Measurements from ENCODE around the gene CAPN9.

The CAPN9 gene

GRCh38 chr1:230767859-230768612 lies 20.8 kb downstream of the CAPN9 start (continued):
- TF ChIP-seq ZBTB8A (tag by site-specific recombination; IDR thresholded peaks at IDR 0.05) (peak; percentile 84), ZNF433 (tag by site-specific recombination; IDR thresholded peaks at IDR 0.05; ENCODE audit: low read depth) (peak; percentile 57; the same call in 1 of the 2 replicates), ZXDB (tag by site-specific recombination; IDR thresholded peaks at IDR 0.05) (peak; percentile 69), ZNF202 (tag by site-specific recombination; IDR thresholded peaks at IDR 0.05; ENCODE audit: borderline replicate concordance) (0 out of 2 replicates have a peak, but pooled peaks have one; percentile 35), ZBTB21 (tag by site-specific recombination; IDR thresholded peaks at IDR 0.05) (0 out of 2 replicates have a peak, but pooled peaks have one; percentile 41), ZNF555 (tag by site-specific recombination; conservative IDR thresholded peaks at IDR 0.05) (peak; percentile 95), AEBP2 (tag by site-specific recombination; IDR thresholded peaks at IDR 0.05; ENCODE audit: borderline replicate concordance) (0 out of 2 replicates have a peak, but pooled peaks have one; percentile 10), GLI2 (tag by site-specific recombination; IDR thresholded peaks at IDR 0.05; ENCODE audit: borderline replicate concordance, low read depth) (peak; percentile 29; the same call in 1 of the 2 replicates), ZNF529 (tag by site-specific recombination; IDR thresholded peaks at IDR 0.05; ENCODE audit: insufficient replicate concordance) (peak; percentile 63), ZNF341 (tag by site-specific recombination; IDR thresholded peaks at IDR 0.05; ENCODE audit: low read depth) (peak; percentile 31; the same call in 1 of the 2 replicates), ZNF394 (tag by site-specific recombination; IDR thresholded peaks at IDR 0.05; ENCODE audit: borderline replicate concordance) (peak; percentile 96)
- TF ChIP-seq, protein P1, sequence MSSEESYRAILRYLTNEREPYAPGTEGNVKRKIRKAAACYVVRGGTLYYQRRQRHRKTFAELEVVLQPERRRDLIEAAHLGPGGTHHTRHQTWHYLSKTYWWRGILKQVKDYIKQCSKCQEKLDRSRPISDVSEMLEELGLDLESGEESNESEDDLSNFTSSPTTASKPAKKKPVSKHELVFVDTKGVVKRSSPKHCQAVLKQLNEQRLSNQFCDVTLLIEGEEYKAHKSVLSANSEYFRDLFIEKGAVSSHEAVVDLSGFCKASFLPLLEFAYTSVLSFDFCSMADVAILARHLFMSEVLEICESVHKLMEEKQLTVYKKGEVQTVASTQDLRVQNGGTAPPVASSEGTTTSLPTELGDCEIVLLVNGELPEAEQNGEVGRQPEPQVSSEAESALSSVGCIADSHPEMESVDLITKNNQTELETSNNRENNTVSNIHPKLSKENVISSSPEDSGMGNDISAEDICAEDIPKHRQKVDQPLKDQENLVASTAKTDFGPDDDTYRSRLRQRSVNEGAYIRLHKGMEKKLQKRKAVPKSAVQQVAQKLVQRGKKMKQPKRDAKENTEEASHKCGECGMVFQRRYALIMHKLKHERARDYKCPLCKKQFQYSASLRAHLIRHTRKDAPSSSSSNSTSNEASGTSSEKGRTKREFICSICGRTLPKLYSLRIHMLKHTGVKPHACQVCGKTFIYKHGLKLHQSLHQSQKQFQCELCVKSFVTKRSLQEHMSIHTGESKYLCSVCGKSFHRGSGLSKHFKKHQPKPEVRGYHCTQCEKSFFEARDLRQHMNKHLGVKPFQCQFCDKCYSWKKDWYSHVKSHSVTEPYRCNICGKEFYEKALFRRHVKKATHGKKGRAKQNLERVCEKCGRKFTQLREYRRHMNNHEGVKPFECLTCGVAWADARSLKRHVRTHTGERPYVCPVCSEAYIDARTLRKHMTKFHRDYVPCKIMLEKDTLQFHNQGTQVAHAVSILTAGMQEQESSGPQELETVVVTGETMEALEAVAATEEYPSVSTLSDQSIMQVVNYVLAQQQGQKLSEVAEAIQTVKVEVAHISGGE (tag by site-specific recombination; conservative IDR thresholded peaks at IDR 0.05; ENCODE audit: low read depth), result peak; percentile 84

DNA sequence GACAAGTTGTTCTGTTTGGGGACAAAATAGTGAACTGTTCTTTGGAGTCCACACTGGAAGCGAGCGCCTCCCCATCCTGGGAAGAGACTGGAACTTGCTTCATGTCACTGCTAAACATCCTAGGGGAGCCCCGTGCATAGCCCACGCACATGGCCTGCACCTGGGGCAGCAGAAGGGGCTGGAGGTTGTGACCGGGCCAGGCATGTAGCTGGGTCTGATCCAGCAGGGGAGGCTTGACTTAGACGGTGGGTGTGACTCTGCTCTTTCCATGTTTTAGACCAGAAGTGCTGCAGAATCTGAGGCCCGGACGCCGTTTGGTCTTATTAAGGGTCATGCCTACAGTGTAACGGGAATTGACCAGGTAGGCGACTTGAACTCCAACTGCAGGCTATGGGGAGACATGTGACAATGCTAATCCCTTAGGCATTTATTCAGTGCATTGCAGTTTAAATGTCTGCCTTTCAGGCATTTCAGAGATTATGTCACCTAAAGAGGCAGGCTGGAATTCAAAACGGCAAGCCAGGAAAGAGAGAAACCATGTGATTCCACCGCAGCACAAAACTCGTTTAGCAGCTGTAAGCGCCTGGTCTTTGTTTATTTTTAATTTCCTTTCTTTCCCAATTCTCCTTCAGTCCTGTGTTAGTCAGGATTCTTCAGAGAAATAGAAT lies 21.8 kb downstream of the CAPN9 start:
- H3K4me3 ChIP-seq (ENCODE audit: low read depth, low read length), result no peak overlapping the region
- H3K4me1 ChIP-seq (ENCODE audit: control insufficient read depth, insufficient read depth, low read length), result no peaks in the 10 kb centered on the region
- TF ChIP-seq ZBTB21 (tag by site-specific recombination; IDR thresholded peaks at IDR 0.05), result no peak
- no peak for TF ChIP-seq ZNF10 (tag by site-specific recombination; IDR thresholded peaks at IDR 0.05)
- no peak for TF ChIP-seq KLF8 (tag by site-specific recombination; IDR thresholded peaks at IDR 0.05)
- no peak for TF ChIP-seq ZNF214 (tag by site-specific recombination; IDR thresholded peaks at IDR 0.05; ENCODE audit: borderline replicate concordance)
- TF ChIP-seq GLI2 (tag by site-specific recombination; IDR thresholded peaks at IDR 0.05; ENCODE audit: borderline replicate concordance, low read depth), result no peak
- TF ChIP-seq ZNF2 (tag by site-specific recombination; IDR thresholded peaks at IDR 0.05), result no peak
- TF ChIP-seq, protein P2, sequence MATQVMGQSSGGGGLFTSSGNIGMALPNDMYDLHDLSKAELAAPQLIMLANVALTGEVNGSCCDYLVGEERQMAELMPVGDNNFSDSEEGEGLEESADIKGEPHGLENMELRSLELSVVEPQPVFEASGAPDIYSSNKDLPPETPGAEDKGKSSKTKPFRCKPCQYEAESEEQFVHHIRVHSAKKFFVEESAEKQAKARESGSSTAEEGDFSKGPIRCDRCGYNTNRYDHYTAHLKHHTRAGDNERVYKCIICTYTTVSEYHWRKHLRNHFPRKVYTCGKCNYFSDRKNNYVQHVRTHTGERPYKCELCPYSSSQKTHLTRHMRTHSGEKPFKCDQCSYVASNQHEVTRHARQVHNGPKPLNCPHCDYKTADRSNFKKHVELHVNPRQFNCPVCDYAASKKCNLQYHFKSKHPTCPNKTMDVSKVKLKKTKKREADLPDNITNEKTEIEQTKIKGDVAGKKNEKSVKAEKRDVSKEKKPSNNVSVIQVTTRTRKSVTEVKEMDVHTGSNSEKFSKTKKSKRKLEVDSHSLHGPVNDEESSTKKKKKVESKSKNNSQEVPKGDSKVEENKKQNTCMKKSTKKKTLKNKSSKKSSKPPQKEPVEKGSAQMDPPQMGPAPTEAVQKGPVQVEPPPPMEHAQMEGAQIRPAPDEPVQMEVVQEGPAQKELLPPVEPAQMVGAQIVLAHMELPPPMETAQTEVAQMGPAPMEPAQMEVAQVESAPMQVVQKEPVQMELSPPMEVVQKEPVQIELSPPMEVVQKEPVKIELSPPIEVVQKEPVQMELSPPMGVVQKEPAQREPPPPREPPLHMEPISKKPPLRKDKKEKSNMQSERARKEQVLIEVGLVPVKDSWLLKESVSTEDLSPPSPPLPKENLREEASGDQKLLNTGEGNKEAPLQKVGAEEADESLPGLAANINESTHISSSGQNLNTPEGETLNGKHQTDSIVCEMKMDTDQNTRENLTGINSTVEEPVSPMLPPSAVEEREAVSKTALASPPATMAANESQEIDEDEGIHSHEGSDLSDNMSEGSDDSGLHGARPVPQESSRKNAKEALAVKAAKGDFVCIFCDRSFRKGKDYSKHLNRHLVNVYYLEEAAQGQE (tag by site-specific recombination; IDR thresholded peaks at IDR 0.05), result no peak
- no peak for TF ChIP-seq ZNF433 (tag by site-specific recombination; IDR thresholded peaks at IDR 0.05; ENCODE audit: low read depth)
- no peak for TF ChIP-seq ATF2 (tag by site-specific recombination; IDR thresholded peaks at IDR 0.05; ENCODE audit: low read depth)
- no peaks in the 10 kb centered on the region for H3K36me3 ChIP-seq (ENCODE audit: control insufficient read depth in 2 of 2, insufficient read depth in 1 of 2, low read length in 2 of 2)
- H3K9me3 ChIP-seq (ENCODE audit: control insufficient read depth, insufficient read depth, low read depth, low read length), result no peaks in the 10 kb centered on the region
- ChIA-PET CTCF (no interaction called here), POLR2A (no interaction called here)
- H3K27ac ChIP-seq (ENCODE audit: extremely low read depth, low read depth, low read length), result no peak overlapping the region
